A673 (cell line): ENCODE data around the gene ITPR3.

Experiments
- CTCF ChIP-seq: fragments of 300-800, 200-600 bp; sonication (generic); conservative IDR thresholded peaks from 2 replicates; pipeline ENCODE4 v1.5.1; 2017; ENCODE audit warnings: low read depth, mild to moderate bottlenecking, antibody characterized with exemption, low read length, moderate library complexity, mixed read lengths
- EZH2 ChIP-seq: fragments of 200-600 bp; sonication (generic); IDR thresholded peaks from 2 replicates; pipeline ENCODE4 v1.6.1; 2017; ENCODE audit warnings: borderline replicate concordance, low read depth, mild to moderate bottlenecking, mixed read lengths, antibody characterized with exemption, low read length; ENCODE audit not compliant: poor library complexity, severe bottlenecking

GRCh38 chr6:33634946-33635345 is 13.8 kb downstream of the ITPR3 start:
- TF ChIP-seq CTCF = no peak
- TF ChIP-seq EZH2 = no peak
